ENCODE measurements around the gene DIABLO. TPM values are rescaled to one million over a fixed set of nuclear protein-coding genes. Genes with fewer than 3 reads are reported as not detected.
A peak's percentile ranks its signal among the peaks of the same experiment; 100 is the strongest.
"Not testable (repeated sequence)": the region's sequence is repeated elsewhere in the genome, so short reads cannot be mapped to it uniquely, and the experiment has no call there.

The DIABLO gene
- polyA plus RNA-seq, 2 of the 4 experiments (the other 2 are of a cell fraction), result 74.9 to 104 TPM

DNA sequence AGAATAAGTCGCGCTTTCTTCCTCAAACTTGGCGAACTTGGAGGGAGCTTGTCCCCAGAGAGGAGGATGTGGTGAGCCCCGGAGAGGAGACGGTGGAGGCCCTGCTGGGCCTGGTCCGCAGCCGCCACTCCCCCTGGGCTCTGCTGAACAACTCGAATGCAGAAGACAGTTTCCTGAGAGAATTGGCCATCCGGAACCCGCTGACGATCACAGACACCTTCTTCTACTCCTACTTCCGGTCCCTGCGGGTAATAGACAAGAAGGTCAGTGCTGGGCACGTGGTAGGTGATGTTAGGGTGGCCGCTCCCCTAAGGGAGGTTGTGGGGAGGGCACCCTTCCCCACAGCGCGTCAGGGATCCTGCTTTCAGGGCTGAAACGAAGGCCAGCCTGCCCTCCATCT is 41.3 kb downstream of the DIABLO start:
- ATAC-seq (no peak), FAIRE-seq (no peak), DNase-seq (ENCODE audit: low read depth in 1 of 2, low spot score in 1 of 2) (no peak)
- H3K9me3 ChIP-seq, result no peaks in the 10 kb centered on the region
- H3K27ac ChIP-seq, result no peak overlapping the region
- TF ChIP-seq BHLHE40 (IDR thresholded peaks at IDR 0.05; ENCODE audit: low read depth, low read length) (no peak), NPAS2 (CRISPR knock-in tag; IDR thresholded peaks at IDR 0.05; ENCODE audit: borderline replicate concordance) (no peak), POLR2A (IDR thresholded peaks at IDR 0.05; ENCODE audit: low read length) (no peak), MAFK (IDR thresholded peaks at IDR 0.05; ENCODE audit: partially characterized antibody) (no peak), TP53 (CRISPR knock-in tag; IDR thresholded peaks at IDR 0.05) (no peak), FOXS1 (CRISPR knock-in tag; IDR thresholded peaks at IDR 0.05) (no peak), ZFP36 (IDR thresholded peaks at IDR 0.05; ENCODE audit: borderline replicate concordance, partially characterized antibody) (no peak), CBX2 (IDR thresholded peaks at IDR 0.05; ENCODE audit: borderline replicate concordance, low read depth) (no peak), PHF8 (IDR thresholded peaks at IDR 0.05; ENCODE audit: borderline replicate concordance, low read depth) (no peak), HOXA7 (CRISPR knock-in tag; IDR thresholded peaks at IDR 0.05) (no peak)
- WGBS (ENCODE audit: missing lambda C conversion rate), result 90% methylated on average over 18 of the region's 18 CpGs
- no peak overlapping the region for H3K4me2 ChIP-seq
- CTCF ChIA-PET, result interaction anchor here (0.7 kb wide), 1 partner anchor 201 kb away, joined by 3 read pairs; no protein-coding TSS in a partner anchor
- H3K4me3 ChIP-seq, result no peak overlapping the region
- no peaks in the 10 kb centered on the region for H3K4me1 ChIP-seq
- POLR2A ChIA-PET, result interaction anchor here (1.4 kb wide), 1 partner anchor 42 kb away, joined by 3 read pairs; the partner anchor contains the start of gene DIABLO

DNA sequence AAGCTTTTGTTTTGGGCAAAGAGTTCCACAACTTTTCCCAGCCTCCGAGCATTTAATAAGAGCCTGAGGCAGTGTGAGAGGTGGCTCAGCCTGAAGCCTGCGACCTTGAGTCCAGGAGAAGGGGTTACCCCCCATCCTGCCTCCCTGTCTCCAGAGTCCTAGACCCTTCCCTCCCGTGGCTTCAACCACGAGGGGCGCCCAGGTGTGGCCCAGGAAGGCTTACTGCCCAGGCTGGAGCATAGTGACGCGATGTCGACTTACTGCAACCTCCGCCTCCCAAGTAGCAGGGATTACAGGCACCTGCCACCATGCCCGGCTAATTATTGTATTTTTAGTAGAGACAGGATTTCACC is 42.3 kb downstream of the DIABLO start:
- DNase-seq (ENCODE audit: low read depth in 1 of 2, low spot score in 1 of 2) (no peak), FAIRE-seq (no peak), ATAC-seq (peak in 1 of 2 experiments; percentile 8; a peak in 1 of 6 replicates)
- Histone ChIP-seq H3K4me2 (peak overlapping the region; percentile 85; the same call in 1 of the 3 replicates), H3K27ac (no peak overlapping the region), H3K9me3 (no peaks in the 10 kb centered on the region), H3K4me3 (no peak overlapping the region), H3K4me1 (no peaks in the 10 kb centered on the region)
- WGBS (ENCODE audit: missing lambda C conversion rate), result 89% methylated on average over 10 of the region's 10 CpGs
- TF ChIP-seq RARB (CRISPR knock-in tag; IDR thresholded peaks at IDR 0.05), result no peak
- no peak for TF ChIP-seq TFCP2L1 (CRISPR knock-in tag; IDR thresholded peaks at IDR 0.05)
- TF ChIP-seq, protein P1, sequence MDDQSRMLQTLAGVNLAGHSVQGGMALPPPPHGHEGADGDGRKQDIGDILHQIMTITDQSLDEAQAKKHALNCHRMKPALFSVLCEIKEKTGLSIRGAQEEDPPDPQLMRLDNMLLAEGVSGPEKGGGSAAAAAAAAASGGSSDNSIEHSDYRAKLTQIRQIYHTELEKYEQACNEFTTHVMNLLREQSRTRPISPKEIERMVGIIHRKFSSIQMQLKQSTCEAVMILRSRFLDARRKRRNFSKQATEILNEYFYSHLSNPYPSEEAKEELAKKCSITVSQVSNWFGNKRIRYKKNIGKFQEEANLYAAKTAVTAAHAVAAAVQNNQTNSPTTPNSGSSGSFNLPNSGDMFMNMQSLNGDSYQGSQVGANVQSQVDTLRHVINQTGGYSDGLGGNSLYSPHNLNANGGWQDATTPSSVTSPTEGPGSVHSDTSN (IDR thresholded peaks at IDR 0.05), result no peak
- no peak for TF ChIP-seq CHD4 (IDR thresholded peaks at IDR 0.05; ENCODE audit: borderline replicate concordance)
- no peak for TF ChIP-seq HOXA7 (CRISPR knock-in tag; IDR thresholded peaks at IDR 0.05)
- no peak for TF ChIP-seq POLR2AphosphoS2 (conservative IDR thresholded peaks at IDR 0.05; ENCODE audit: low read length)
- POLR2A ChIA-PET, result interaction anchor here (1.4 kb wide), 1 partner anchor 43 kb away, joined by 3 read pairs; the partner anchor contains the start of gene DIABLO
- CTCF ChIA-PET, result interaction anchor here (0.9 to 1.8 kb wide), 3 partner anchors 53 to 129 kb away, joined by 3 to 4 read pairs (median 4); no protein-coding TSS in a partner anchor

DNA sequence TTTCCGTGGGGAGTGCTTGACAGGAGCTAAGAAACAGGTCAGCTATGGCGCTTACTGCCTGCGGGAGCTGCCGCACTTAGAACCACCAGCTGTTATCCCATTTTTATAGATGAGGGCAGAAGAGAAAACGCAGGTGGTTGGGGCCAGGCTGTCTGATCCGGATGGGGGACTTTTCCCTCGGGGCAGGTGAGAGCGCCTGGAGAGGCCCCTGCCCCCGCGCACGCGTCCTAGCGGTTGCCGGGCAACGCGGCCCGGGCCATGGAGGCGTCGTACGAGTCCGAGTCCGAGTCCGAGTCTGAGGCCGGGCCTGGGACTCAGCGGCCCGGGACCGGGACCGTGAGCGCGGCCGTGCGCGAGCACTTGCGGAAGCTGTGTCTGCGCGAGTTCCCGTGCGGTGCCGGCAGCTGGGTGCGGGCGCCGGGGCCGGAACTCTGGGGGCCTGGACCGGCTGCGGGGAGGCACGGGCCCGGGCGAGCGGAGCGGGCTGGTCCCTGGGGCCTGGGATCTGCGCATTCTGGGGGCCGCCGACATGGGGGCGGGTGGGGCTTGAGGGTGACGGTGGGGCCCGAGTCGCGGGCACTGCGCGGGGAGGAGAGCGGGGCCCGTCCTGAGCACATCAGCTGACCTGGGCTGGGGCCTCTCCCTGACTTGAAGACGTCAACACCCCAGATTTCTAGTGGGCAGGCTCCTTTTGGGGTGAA is 42.8 kb downstream of the DIABLO start, which contains the start of gene LRRC43:
TSS of gene LRRC43 (plus strand) at position 237 of the 701 bp plus-strand sequence. CDS start at position 259, 22 bp downstream.
- no peak for FAIRE-seq
- Histone ChIP-seq H3K9me3 (no peaks in the 10 kb centered on the region), H3K4me1 (no peaks in the 10 kb centered on the region), H3K4me3 (peak within 1 kb of the TSS; percentile 45), H3K27ac (peak within 1 kb of the TSS; percentile 16 to 77; a peak in 3 of 6 replicates), H3K4me2 (peak within 1 kb of the TSS; percentile 85)
- DNase-seq (ENCODE audit: low read depth in 1 of 2, low spot score in 1 of 2), result no peak
- peak; percentile 59 to 77 for ATAC-seq
- TF ChIP-seq RAD21 (conservative IDR thresholded peaks at IDR 0.05 in 1 of 2, IDR thresholded peaks at IDR 0.05 in 1 of 2), result no peak
- TF ChIP-seq, protein P2, sequence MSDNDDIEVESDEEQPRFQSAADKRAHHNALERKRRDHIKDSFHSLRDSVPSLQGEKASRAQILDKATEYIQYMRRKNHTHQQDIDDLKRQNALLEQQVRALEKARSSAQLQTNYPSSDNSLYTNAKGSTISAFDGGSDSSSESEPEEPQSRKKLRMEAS (IDR thresholded peaks at IDR 0.05), result 0 out of 2 replicates have a peak, but pooled peaks have one; percentile 25
- CTCF ChIA-PET, result interaction anchor here (0.9 to 1.8 kb wide), 4 partner anchors 33 to 129 kb away, joined by 3 to 4 read pairs (median 4); no protein-coding TSS in a partner anchor
- 28% methylated on average over 38 of the region's 63 CpGs for WGBS (ENCODE audit: missing lambda C conversion rate)
- POLR2A ChIA-PET, result interaction anchor here (1.4 kb wide), 1 partner anchor 43 kb away, joined by 3 read pairs; the partner anchor contains the start of gene DIABLO

DNA sequence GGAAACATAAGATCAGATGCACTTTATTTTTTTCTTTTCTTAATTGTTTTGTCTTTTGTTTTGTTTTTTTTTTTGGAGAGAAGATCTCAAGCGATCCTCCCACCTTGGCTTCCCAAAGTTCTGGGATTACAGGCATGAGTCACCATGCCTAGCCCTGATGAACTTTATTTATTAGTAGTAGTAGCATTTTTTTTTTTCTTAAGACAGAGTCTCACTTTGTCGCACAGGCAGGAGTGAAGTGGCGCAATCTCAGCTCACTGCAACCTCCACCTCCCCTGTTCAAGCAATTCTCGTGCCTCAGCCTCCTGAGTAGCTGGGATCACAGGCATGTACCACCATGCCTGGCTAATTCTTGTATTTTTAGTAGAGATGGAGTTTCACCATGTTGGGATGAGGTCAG is 49.4 kb downstream of the DIABLO start:
- ChIA-PET POLR2A (interaction anchor here (0.8 kb wide), 1 partner anchor 50 kb away, joined by 3 read pairs; no protein-coding TSS in a partner anchor), CTCF (interaction anchor here (1.9 to 3.0 kb wide), 2 partner anchors 14 to 53 kb away, joined by 5 to 8 read pairs; no protein-coding TSS in a partner anchor)
- H3K4me2 ChIP-seq; ATAC-seq; H3K4me3 ChIP-seq; H3K9me3 ChIP-seq; H3K27ac ChIP-seq; H3K4me1 ChIP-seq; FAIRE-seq; DNase-seq (ENCODE audit: low read depth in 1 of 2, low spot score in 1 of 2): not testable (repeated sequence)
- 0 out of 4 replicates have a peak, but pooled peaks of 1 of the 2 experiments have one; percentile 13 for TF ChIP-seq CEBPB (IDR thresholded peaks at IDR 0.05)
- WGBS (ENCODE audit: missing lambda C conversion rate), result 70% methylated on average over 4 of the region's 4 CpGs

Data from A549 (cell line).